PC-9 (cell line): ENCODE results near the gene LONRF2.

Experiments used
- CTCF ChIP-seq: fragments of 200-600 bp; sonication (generic); conservative IDR thresholded peaks from 2 replicates; pipeline ENCODE4 v1.6.1; 2017; ENCODE audit warnings: mixed run types, antibody characterized with exemption, mild to moderate bottlenecking, moderate library complexity
- EZH2 ChIP-seq: fragments of 200-600 bp; sonication (generic); IDR thresholded peaks from 2 replicates; pipeline ENCODE4 v1.8.0; 2017; ENCODE audit warnings: antibody characterized with exemption, low read depth

DNA sequence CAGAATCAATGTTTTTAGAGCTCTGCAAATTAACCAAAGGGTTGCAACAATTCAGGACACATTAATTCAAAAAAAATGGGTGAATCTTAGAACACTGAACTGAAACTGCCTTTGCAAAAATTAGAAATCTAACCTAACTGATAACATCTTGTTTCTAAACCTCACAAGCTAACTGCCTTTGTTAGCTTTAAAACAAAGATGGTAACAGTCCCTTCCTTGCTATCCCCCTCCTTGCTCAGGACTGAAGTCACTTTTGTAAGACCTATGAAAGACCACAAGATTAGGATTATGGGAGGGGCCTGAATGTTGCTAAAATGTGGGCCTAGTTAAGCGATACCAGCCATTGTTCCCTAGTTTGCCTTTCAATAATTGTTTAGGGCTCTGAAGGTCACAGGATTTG is 44.9 kb upstream of the LONRF2 start:
- TF ChIP-seq CTCF = no peak
- no peak for TF ChIP-seq EZH2
